K562 (cell line): ENCODE measurements around the gene MRNIP. TPM values are rescaled to one million over a fixed set of nuclear protein-coding genes. Genes with fewer than 3 reads are reported as not detected.

Experiments
- ATF7 ChIP-seq: fragments of 450-650 bp; IDR thresholded peaks from 2 replicates; pipeline ENCODE4 v1.7.1; 2014; ENCODE audit warnings: mild to moderate bottlenecking, moderate library complexity
- CAMTA2 ChIP-seq: fragments of 250-450 bp; sonication (Bioruptor Pico); conservative IDR thresholded peaks from 2 replicates; pipeline ENCODE4 v1.5.1; 2022
- DACH1 ChIP-seq: fragments of 450-650 bp; IDR thresholded peaks from 2 replicates; pipeline ENCODE4 v1.6.1; 2018; ENCODE audit not compliant: partially characterized antibody
- EGR1 ChIP-seq: fragments of 450-650 bp; conservative IDR thresholded peaks from 2 replicates; pipeline ENCODE4 v1.6.1; 2017; ENCODE audit warnings: mild to moderate bottlenecking
- HMG20B ChIP-seq: fragments of 250-450 bp; sonication (Bioruptor Pico); IDR thresholded peaks from 2 replicates; pipeline ENCODE4 v1.5.0; 2021; ENCODE audit warnings: mild to moderate bottlenecking
- HNRNPLL ChIP-seq: fragments of 200-400 bp; formaldehyde crosslinking; IDR thresholded peaks from 2 replicates; pipeline ENCODE4 v1.6.1; 2017; ENCODE audit warnings: low read length, low read depth, mild to moderate bottlenecking; ENCODE audit not compliant: poor library complexity, severe bottlenecking
- ID3 ChIP-seq, 2 experiments: fragments of 250-450 bp in 1 of 2; fragments of 450-650 bp in 1 of 2; sonication (Bioruptor Pico) in 1 of 2; IDR thresholded peaks; 2 replicates each; pipeline versions ENCODE4 v1.6.1 to v1.8.0; 2016 to 2021; ENCODE audit warnings: mild to moderate bottlenecking in 2 of 2, moderate library complexity in 2 of 2, missing compliant biosample characterization in 1 of 2, missing genetic modification characterization in 1 of 2
- MCM2 ChIP-seq: fragments of 450-650 bp; IDR thresholded peaks from 2 replicates; pipeline ENCODE4 v1.6.1; 2017; ENCODE audit warnings: low read depth, mild to moderate bottlenecking
- MTA3 ChIP-seq: fragments of 450-650 bp; formaldehyde crosslinking; IDR thresholded peaks from 2 replicates; pipeline ENCODE4 v1.6.1; 2017; ENCODE audit warnings: mild to moderate bottlenecking, borderline replicate concordance
- PCBP1 ChIP-seq: fragments of 200-400 bp; formaldehyde crosslinking; IDR thresholded peaks from 2 replicates; pipeline ENCODE4 v1.6.1; 2018; ENCODE audit warnings: mild to moderate bottlenecking, low read depth, low read length; ENCODE audit not compliant: poor library complexity, severe bottlenecking
- PML ChIP-seq: IDR thresholded peaks from 2 replicates; pipeline ENCODE4 v1.6.1; 2012; ENCODE audit warnings: low read length, inconsistent platforms
- PRDM10 ChIP-seq: fragments of 450-650 bp; IDR thresholded peaks from 2 replicates; pipeline ENCODE4 v1.6.1; 2018; ENCODE audit not compliant: partially characterized antibody
- RFX5 ChIP-seq: IDR thresholded peaks from 2 replicates; pipeline ENCODE4 v1.6.1; 2011; ENCODE audit warnings: low read depth, mild to moderate bottlenecking, improper control_type of control experiment, low read length
- SREBF2 ChIP-seq: sonication (generic); formaldehyde crosslinking; IDR thresholded peaks from 2 replicates; pipeline ENCODE4 v1.4.0; 2020; ENCODE audit warnings: mild to moderate bottlenecking, missing genetic modification reagents
- SRSF9 ChIP-seq: fragments of 200-400 bp; formaldehyde crosslinking; IDR thresholded peaks from 2 replicates; pipeline ENCODE4 v1.6.1; 2017; ENCODE audit warnings: low read depth, low read length, borderline replicate concordance
- TOE1 ChIP-seq, 2 experiments: fragments of 450-650 bp in 1 of 2; sonication (generic) in 1 of 2; formaldehyde crosslinking in 1 of 2; IDR thresholded peaks; 2 replicates each; pipeline versions ENCODE4 v1.7.1 to v1.8.0; 2016 to 2022; ENCODE audit warnings: borderline replicate concordance in 2 of 2, mild to moderate bottlenecking in 2 of 2, antibody characterized with exemption in 1 of 2, inconsistent platforms in 1 of 2, low read depth in 1 of 2, missing genetic modification reagents in 1 of 2, moderate library complexity in 1 of 2
- U2AF2 ChIP-seq: fragments of 200-400 bp; formaldehyde crosslinking; optimal IDR thresholded peaks from 2 replicates; pipeline ENCODE3; 2017; ENCODE audit warnings: low read depth, mild to moderate bottlenecking, low read length
- USF2 ChIP-seq: sonication (generic); formaldehyde crosslinking; IDR thresholded peaks from 2 replicates; pipeline ENCODE4 v1.5.0; 2020; ENCODE audit warnings: missing genetic modification reagents
- ZC3H8 ChIP-seq: fragments of 450-650 bp; IDR thresholded peaks from 2 replicates; pipeline ENCODE4 v1.6.1; 2017
- ZNF232 ChIP-seq: sonication (generic); formaldehyde crosslinking; IDR thresholded peaks from 2 replicates; pipeline ENCODE4 v1.8.0; 2022; ENCODE audit warnings: mild to moderate bottlenecking, missing genetic modification reagents
- ZNF589 ChIP-seq: fragments of 200-800 bp; sonication (Bioruptor generic); IDR thresholded peaks from 2 replicates; pipeline ENCODE4 v1.6.1; 2016; ENCODE audit warnings: low read depth, missing genetic modification characterization, missing compliant biosample characterization
- ZNF668 ChIP-seq: fragments of 250-450 bp; sonication (Bioruptor Pico); IDR thresholded peaks from 2 replicates; pipeline ENCODE4 v1.8.0; 2022; ENCODE audit warnings: mild to moderate bottlenecking, inconsistent platforms
- ZSCAN32 ChIP-seq: fragments of 450-650 bp; formaldehyde crosslinking; IDR thresholded peaks from 2 replicates; pipeline ENCODE4 v1.4.0; 2020; ENCODE audit warnings: mild to moderate bottlenecking, moderate library complexity
- polyA plus RNA-seq, 8 experiments: library from polyadenylated mRNA; depleted of rRNA in 4 of 8; stranded (reverse) in 5 of 8; unstranded in 3 of 8; fragments of >200 nt; fragmentation: Nextera tagmentation in 2 of 8; fragmentation: Illumina TruSeq in 1 of 8; extraction: Ambion mirVana in 2 of 8; extraction: Trizol in 1 of 8; gene quantifications; 2 replicates each; pipeline versions ENCODE4 v1.2.1 to v1.2.3, GENCODE V29; 2011 to 2014; ENCODE audit warnings: inconsistent platforms in 1 of 8, missing spikeins in 1 of 8
- total RNA-seq, 7 experiments: library from RNA; depleted of rRNA in 6 of 7; stranded (reverse); fragments of >200 nt in 6 of 7; fragmentation: Illumina TruSeq in 2 of 7; extraction: Trizol in 2 of 7; gene quantifications; 2 replicates each; pipeline versions ENCODE4 v1.2.1 to v1.2.3, GENCODE V29; 2011 to 2021; ENCODE audit warnings: low replicate concordance in 1 of 7

Gene MRNIP
- total and polyA plus RNA-seq, 9 of the 15 experiments (the other 6 are each of a cell fraction or from before 2014, with no cell fraction given) = 3.6 to 39.0 (median 16.8) TPM

GRCh38 chr5:179858586-179859427, at the start of gene MRNIP (continued):
- peak; percentile 5 for TF ChIP-seq PRDM10
- TF ChIP-seq ZC3H8 = no peak
- no peak for TF ChIP-seq ID3 (CRISPR knock-in tag; IDR thresholded peaks at IDR 0.05)
- 0 out of 2 replicates have a peak, but pooled peaks have one; percentile 16 for TF ChIP-seq ID3 (tag; IDR thresholded peaks at IDR 0.05)
- TF ChIP-seq ATF7 = peak; percentile 67; the same call in 1 of the 2 replicates
- TF ChIP-seq USF2 (CRISPR knock-in tag) = no peak
- TF ChIP-seq ZNF232 (CRISPR knock-in tag) = peak; percentile 80; the same call in 1 of the 2 replicates
- peak; percentile 50; the same call in 1 of the 2 replicates for TF ChIP-seq ZNF589 (CRISPR knock-in tag)
- TF ChIP-seq U2AF2 = no peak
- TF ChIP-seq RFX5 = no peak
- 0 out of 2 replicates have a peak, but pooled peaks have one; percentile 69 for TF ChIP-seq HMG20B (CRISPR knock-in tag)
- peak; percentile 63 for TF ChIP-seq PML
- no peak for TF ChIP-seq SRSF9
- no peak for TF ChIP-seq DACH1
- TF ChIP-seq ZNF668 (CRISPR knock-in tag) = no peak
- TF ChIP-seq MTA3 = peak; percentile 43; the same call in 1 of the 2 replicates
- TF ChIP-seq ZSCAN32 = no peak
- 0 out of 2 replicates have a peak, but pooled peaks have one; percentile 19 for TF ChIP-seq SREBF2
- peak; percentile 88 for TF ChIP-seq EGR1
- no peak for TF ChIP-seq PCBP1
- TF ChIP-seq CAMTA2 (CRISPR knock-in tag) = 0 out of 2 replicates have a peak, but pooled peaks have one; percentile 72
- peak; percentile 85 for TF ChIP-seq HNRNPLL
- peak; percentile 58; the same call in 1 of the 2 replicates for TF ChIP-seq TOE1 (IDR thresholded peaks at IDR 0.05; ENCODE audit: borderline replicate concordance)
- 0 out of 2 replicates have a peak, but pooled peaks have one; percentile 10 for TF ChIP-seq TOE1 (CRISPR knock-in tag; IDR thresholded peaks at IDR 0.05; ENCODE audit: borderline replicate concordance, low read depth)
- no peak for TF ChIP-seq MCM2
